GM23338 (cell line): ENCODE data around the gene PTPA. TPM values are rescaled to one million over a fixed set of nuclear protein-coding genes. Genes with fewer than 3 reads are reported as not detected.

Experiments used
- ATAC-seq: fragments of 200-7000 bp; cut with Tn5 transposase; 3 replicates; pipeline ENCODE4 v1.9.1; 2020
- DNase-seq: peaks from one replicate; pipeline ENCODE4 v3.0.0-alpha.2; 2015; ENCODE audit warnings: low spot score
- H2AFZ ChIP-seq: fragments of 200-600 bp; sonication (generic); 2 replicates; pipeline ENCODE4 v1.8.0; 2016; ENCODE audit warnings: antibody characterized with exemption, mild to moderate bottlenecking, moderate library complexity
- H3F3A ChIP-seq: fragments of 200-600 bp; sonication (generic); replicated peaks from 2 replicates; pipeline ENCODE4 v1.8.0; 2017; ENCODE audit warnings: antibody characterized with exemption, mixed run types, low read depth
- H3K27ac ChIP-seq: fragments of 200-600 bp; sonication (generic); 2 replicates; pipeline ENCODE4 v1.6.1; 2016; ENCODE audit warnings: low read depth
- H3K27me3 ChIP-seq: fragments of 200-600 bp; sonication (generic); 2 replicates; pipeline ENCODE4 v1.8.0; 2016; ENCODE audit warnings: mild to moderate bottlenecking, mixed run types, moderate library complexity; ENCODE audit not compliant: insufficient read depth
- H3K36me3 ChIP-seq: fragments of 200-600 bp; sonication (generic); 2 replicates; pipeline ENCODE4 v1.8.0; 2016; ENCODE audit warnings: mild to moderate bottlenecking; ENCODE audit not compliant: insufficient read depth
- H3K4me1 ChIP-seq: fragments of 200-600 bp; sonication (generic); 2 replicates; pipeline ENCODE4 v1.8.0; 2016; ENCODE audit warnings: mild to moderate bottlenecking, moderate library complexity; ENCODE audit not compliant: insufficient read depth
- H3K4me2 ChIP-seq: fragments of 200-600 bp; sonication (generic); 2 replicates; pipeline ENCODE4 v1.7.1; 2017; ENCODE audit warnings: mixed run types
- H3K4me3 ChIP-seq: fragments of 200-600 bp; sonication (generic); 2 replicates; pipeline ENCODE4 v1.6.1; 2016; ENCODE audit warnings: mixed run types
- H3K79me2 ChIP-seq: fragments of 200-600 bp; sonication (generic); replicated peaks from 2 replicates; pipeline ENCODE4 v1.8.0; 2017; ENCODE audit warnings: mild to moderate bottlenecking; ENCODE audit not compliant: insufficient read depth
- H3K9me2 ChIP-seq: fragments of 200-600 bp; sonication (generic); 2 replicates; pipeline ENCODE4 v1.8.0; 2017; ENCODE audit not compliant: insufficient read depth
- H4K20me1 ChIP-seq: fragments of 200-600 bp; sonication (generic); replicated peaks from 2 replicates; pipeline ENCODE4 v1.8.0; 2017; ENCODE audit warnings: mild to moderate bottlenecking; ENCODE audit not compliant: insufficient read depth
- H3K27ac Mint-ChIP-seq: 2 replicates; pipeline ENCODE4 v1.8.0; 2020; ENCODE audit warnings: inconsistent platforms, mild to moderate bottlenecking, moderate library complexity, mixed read lengths
- H3K27me3 Mint-ChIP-seq: 3 replicates; pipeline ENCODE4 v1.8.0; 2022; ENCODE audit warnings: low read depth, mild to moderate bottlenecking, moderate library complexity, mixed read lengths, inconsistent platforms; ENCODE audit not compliant: insufficient read depth, poor library complexity
- H3K36me3 Mint-ChIP-seq: 3 replicates; pipeline ENCODE4 v1.8.0; 2021; ENCODE audit warnings: low read depth, mild to moderate bottlenecking, inconsistent platforms, moderate library complexity, mixed read lengths
- H3K4me1 Mint-ChIP-seq: 3 replicates; pipeline ENCODE4 v1.8.0; 2020; ENCODE audit warnings: mild to moderate bottlenecking, inconsistent platforms, mixed read lengths
- H3K4me3 Mint-ChIP-seq: 3 replicates; pipeline ENCODE4 v1.8.0; 2021; ENCODE audit warnings: moderate library complexity, mild to moderate bottlenecking, inconsistent platforms, mixed read lengths
- H3K9me3 Mint-ChIP-seq: 3 replicates; pipeline ENCODE4 v1.8.0; 2020; ENCODE audit warnings: moderate library complexity, mild to moderate bottlenecking, inconsistent platforms, mixed read lengths
- CREB1 ChIP-seq: fragments of 250-450 bp; sonication (Bioruptor Pico); IDR thresholded peaks from 2 replicates; pipeline ENCODE4 v1.5.0; 2020; ENCODE audit warnings: low read depth, mild to moderate bottlenecking, moderate library complexity
- JUNB ChIP-seq: IDR thresholded peaks from one replicate; pipeline ENCODE4 v1.6.1; 2016; ENCODE audit warnings: antibody characterized with exemption; ENCODE audit not compliant: unreplicated experiment
- NANOG ChIP-seq: IDR thresholded peaks from 2 replicates; pipeline ENCODE4 v1.6.1; 2016; ENCODE audit warnings: antibody characterized with exemption, borderline replicate concordance
- POLR2AphosphoS5 ChIP-seq: IDR thresholded peaks from 2 replicates; pipeline ENCODE4 v1.6.1; 2016; ENCODE audit warnings: antibody characterized with exemption, low read depth
- ZNF114 ChIP-seq: fragments of 250-450 bp; sonication (Bioruptor Pico); IDR thresholded peaks from 2 replicates; pipeline ENCODE4 v1.5.0; 2020; ENCODE audit warnings: mild to moderate bottlenecking, moderate library complexity
- polyA plus RNA-seq: library from polyadenylated mRNA; unstranded; fragments of >200 nt; fragmentation: Nextera tagmentation; extraction: Ambion mirVana; gene quantifications from 2 replicates; pipeline ENCODE4 v1.2.1, GENCODE V29; 2016
- total RNA-seq: library from RNA; depleted of rRNA; stranded (reverse); fragments of >200 nt; shearing (Covaris generic); gene quantifications from 2 replicates; pipeline ENCODE4 v1.2.3, GENCODE V29; 2014
- TF ChIP-seq, protein P1 (sequence below): fragments of 250-450 bp; sonication (Bioruptor Pico); IDR thresholded peaks from 2 replicates; pipeline ENCODE4 v1.5.0; 2020; ENCODE audit warnings: mild to moderate bottlenecking, moderate library complexity
- TF ChIP-seq, protein P2 (sequence below): IDR thresholded peaks from one replicate; pipeline ENCODE4 v1.6.1; 2018; ENCODE audit warnings: antibody characterized with exemption; ENCODE audit not compliant: unreplicated experiment

Gene PTPA
- total and polyA plus RNA-seq, 2 experiments from 2014 or later, result 53.9 to 122 TPM

DNA sequence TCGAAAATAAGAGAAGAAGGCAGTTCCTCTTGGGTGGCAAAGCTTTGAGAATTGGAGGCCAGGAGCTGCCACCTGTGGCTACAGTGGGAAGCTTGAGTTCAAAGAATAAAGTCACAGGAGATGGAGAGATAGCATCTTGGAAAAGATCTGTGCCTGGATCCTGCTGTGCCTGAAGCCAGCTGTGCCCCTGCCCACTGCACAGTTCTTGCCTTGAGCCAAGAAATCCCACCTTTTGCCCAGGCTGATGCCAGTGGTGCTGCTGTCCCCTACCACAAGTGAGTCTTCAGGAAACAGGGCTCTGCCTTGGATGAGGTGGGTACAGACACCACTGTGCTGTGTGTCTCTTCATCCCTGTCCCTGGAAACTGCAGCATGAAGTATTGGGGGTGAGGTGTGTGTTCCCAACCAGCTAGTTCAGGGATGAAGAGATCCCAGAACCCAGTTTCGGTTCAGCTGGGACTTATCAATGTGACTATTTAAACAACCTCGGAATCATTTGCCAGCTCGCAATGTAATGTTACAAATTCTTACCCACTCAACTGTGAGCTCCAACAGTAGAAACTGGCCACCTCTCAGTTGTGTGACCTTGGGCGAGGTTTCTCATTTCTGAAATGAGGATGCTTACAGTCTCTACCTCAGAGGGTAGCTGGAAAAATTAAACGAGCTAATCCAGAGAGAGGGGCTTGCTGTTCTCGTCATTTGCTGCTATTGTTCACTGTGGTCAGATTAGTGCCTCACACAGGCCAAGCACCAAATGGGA is 61.0 kb downstream of the PTPA start (continued):
- TF ChIP-seq NANOG, result no peak
- no peak for TF ChIP-seq JUNB
- TF ChIP-seq, protein P1, sequence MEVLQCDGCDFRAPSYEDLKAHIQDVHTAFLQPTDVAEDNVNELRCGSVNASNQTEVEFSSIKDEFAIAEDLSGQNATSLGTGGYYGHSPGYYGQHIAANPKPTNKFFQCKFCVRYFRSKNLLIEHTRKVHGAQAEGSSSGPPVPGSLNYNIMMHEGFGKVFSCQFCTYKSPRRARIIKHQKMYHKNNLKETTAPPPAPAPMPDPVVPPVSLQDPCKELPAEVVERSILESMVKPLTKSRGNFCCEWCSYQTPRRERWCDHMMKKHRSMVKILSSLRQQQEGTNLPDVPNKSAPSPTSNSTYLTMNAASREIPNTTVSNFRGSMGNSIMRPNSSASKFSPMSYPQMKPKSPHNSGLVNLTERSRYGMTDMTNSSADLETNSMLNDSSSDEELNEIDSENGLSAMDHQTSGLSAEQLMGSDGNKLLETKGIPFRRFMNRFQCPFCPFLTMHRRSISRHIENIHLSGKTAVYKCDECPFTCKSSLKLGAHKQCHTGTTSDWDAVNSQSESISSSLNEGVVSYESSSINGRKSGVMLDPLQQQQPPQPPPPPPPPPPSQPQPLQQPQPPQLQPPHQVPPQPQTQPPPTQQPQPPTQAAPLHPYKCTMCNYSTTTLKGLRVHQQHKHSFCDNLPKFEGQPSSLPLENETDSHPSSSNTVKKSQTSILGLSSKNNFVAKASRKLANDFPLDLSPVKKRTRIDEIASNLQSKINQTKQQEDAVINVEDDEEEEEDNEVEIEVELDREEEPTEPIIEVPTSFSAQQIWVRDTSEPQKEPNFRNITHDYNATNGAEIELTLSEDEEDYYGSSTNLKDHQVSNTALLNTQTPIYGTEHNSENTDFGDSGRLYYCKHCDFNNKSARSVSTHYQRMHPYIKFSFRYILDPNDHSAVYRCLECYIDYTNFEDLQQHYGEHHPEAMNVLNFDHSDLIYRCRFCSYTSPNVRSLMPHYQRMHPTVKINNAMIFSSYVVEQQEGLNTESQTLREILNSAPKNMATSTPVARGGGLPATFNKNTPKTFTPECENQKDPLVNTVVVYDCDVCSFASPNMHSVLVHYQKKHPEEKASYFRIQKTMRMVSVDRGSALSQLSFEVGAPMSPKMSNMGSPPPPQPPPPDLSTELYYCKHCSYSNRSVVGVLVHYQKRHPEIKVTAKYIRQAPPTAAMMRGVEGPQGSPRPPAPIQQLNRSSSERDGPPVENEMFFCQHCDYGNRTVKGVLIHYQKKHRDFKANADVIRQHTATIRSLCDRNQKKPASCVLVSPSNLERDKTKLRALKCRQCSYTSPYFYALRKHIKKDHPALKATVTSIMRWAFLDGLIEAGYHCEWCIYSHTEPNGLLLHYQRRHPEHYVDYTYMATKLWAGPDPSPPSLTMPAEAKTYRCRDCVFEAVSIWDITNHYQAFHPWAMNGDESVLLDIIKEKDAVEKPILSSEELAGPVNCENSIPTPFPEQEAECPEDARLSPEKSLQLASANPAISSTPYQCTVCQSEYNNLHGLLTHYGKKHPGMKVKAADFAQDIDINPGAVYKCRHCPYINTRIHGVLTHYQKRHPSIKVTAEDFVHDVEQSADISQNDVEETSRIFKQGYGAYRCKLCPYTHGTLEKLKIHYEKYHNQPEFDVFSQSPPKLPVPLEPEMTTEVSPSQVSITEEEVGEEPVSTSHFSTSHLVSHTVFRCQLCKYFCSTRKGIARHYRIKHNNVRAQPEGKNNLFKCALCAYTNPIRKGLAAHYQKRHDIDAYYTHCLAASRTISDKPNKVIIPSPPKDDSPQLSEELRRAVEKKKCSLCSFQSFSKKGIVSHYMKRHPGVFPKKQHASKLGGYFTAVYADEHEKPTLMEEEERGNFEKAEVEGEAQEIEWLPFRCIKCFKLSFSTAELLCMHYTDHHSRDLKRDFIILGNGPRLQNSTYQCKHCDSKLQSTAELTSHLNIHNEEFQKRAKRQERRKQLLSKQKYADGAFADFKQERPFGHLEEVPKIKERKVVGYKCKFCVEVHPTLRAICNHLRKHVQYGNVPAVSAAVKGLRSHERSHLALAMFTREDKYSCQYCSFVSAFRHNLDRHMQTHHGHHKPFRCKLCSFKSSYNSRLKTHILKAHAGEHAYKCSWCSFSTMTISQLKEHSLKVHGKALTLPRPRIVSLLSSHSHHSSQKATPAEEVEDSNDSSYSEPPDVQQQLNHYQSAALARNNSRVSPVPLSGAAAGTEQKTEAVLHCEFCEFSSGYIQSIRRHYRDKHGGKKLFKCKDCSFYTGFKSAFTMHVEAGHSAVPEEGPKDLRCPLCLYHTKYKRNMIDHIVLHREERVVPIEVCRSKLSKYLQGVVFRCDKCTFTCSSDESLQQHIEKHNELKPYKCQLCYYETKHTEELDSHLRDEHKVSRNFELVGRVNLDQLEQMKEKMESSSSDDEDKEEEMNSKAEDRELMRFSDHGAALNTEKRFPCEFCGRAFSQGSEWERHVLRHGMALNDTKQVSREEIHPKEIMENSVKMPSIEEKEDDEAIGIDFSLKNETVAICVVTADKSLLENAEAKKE, result no peak
- TF ChIP-seq POLR2AphosphoS5, result no peak
- no peak for TF ChIP-seq CREB1 (CRISPR knock-in tag)

DNA sequence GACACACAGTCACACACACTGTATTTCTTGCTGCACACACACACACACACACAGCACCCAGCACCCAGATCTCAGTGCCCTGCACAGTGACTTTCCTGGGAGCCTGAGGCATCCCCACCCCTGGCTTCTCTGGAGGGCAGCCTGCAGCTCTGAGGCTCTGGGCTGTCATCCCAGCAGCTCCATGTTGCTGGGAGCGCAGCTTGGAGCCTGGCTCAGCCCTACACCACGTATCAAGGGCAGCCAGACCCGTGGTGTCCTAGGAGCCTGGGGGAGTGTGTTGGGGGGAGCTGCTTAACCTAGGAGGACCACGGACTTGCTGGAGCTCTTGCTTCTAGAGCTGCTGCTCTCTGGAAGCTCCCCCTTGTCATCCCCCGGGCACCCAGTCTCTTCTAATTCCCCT is 61.6 kb downstream of the PTPA start:
- peaks cover 11% of the 10 kb centered on the region for H3K4me1 Mint-ChIP-seq
- H3K79me2 ChIP-seq, result no peaks in the 10 kb centered on the region
- no peak overlapping the region for H2AFZ ChIP-seq
- no peak overlapping the region for H3K27ac ChIP-seq
- no peak overlapping the region for H3K4me2 ChIP-seq
- H3K27me3 Mint-ChIP-seq, result peaks cover 54% of the 10 kb centered on the region
- H3K4me3 Mint-ChIP-seq, result no peak overlapping the region
- no peak for TF ChIP-seq CREB1 (CRISPR knock-in tag)
- TF ChIP-seq ZNF114 (CRISPR knock-in tag), result no peak
- TF ChIP-seq, protein P2, sequence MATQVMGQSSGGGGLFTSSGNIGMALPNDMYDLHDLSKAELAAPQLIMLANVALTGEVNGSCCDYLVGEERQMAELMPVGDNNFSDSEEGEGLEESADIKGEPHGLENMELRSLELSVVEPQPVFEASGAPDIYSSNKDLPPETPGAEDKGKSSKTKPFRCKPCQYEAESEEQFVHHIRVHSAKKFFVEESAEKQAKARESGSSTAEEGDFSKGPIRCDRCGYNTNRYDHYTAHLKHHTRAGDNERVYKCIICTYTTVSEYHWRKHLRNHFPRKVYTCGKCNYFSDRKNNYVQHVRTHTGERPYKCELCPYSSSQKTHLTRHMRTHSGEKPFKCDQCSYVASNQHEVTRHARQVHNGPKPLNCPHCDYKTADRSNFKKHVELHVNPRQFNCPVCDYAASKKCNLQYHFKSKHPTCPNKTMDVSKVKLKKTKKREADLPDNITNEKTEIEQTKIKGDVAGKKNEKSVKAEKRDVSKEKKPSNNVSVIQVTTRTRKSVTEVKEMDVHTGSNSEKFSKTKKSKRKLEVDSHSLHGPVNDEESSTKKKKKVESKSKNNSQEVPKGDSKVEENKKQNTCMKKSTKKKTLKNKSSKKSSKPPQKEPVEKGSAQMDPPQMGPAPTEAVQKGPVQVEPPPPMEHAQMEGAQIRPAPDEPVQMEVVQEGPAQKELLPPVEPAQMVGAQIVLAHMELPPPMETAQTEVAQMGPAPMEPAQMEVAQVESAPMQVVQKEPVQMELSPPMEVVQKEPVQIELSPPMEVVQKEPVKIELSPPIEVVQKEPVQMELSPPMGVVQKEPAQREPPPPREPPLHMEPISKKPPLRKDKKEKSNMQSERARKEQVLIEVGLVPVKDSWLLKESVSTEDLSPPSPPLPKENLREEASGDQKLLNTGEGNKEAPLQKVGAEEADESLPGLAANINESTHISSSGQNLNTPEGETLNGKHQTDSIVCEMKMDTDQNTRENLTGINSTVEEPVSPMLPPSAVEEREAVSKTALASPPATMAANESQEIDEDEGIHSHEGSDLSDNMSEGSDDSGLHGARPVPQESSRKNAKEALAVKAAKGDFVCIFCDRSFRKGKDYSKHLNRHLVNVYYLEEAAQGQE, result no peak
- peaks cover 7% of the 10 kb centered on the region for H3K4me1 ChIP-seq
- H3K36me3 ChIP-seq, result no peaks in the 10 kb centered on the region
- no peaks in the 10 kb centered on the region for H3K9me3 Mint-ChIP-seq
- peaks cover 76% of the 10 kb centered on the region for H3K27me3 ChIP-seq
- no peaks in the 10 kb centered on the region for H3K9me2 ChIP-seq
- no peaks in the 10 kb centered on the region for H3K36me3 Mint-ChIP-seq
- no peak overlapping the region for H3K27ac Mint-ChIP-seq
- no peak overlapping the region for H3K4me3 ChIP-seq
- peaks cover 6% of the 10 kb centered on the region; the same call in 1 of the 2 replicates for H4K20me1 ChIP-seq
- ATAC-seq (no peak), DNase-seq (no peak)
- H3F3A ChIP-seq, result peaks cover 9% of the 10 kb centered on the region; the same call in 1 of the 2 replicates
